ENCODE results near the gene PCDH9.

PCDH9 gene

GRCh38 chr13:67094078-67094477 lies 136.1 kb downstream of the PCDH9 start:
- DNase-seq (ENCODE audit: low read depth), result no peak
- no peak for TF ChIP-seq POLR2A (IDR thresholded peaks at IDR 0.05; ENCODE audit: extremely low read depth, insufficient read length)
- no peak for TF ChIP-seq MYC (IDR thresholded peaks at IDR 0.05; ENCODE audit: low read depth, low read length)
- no peak for TF ChIP-seq MAX (IDR thresholded peaks at IDR 0.05; ENCODE audit: low read depth, low read length)
- no peak for TF ChIP-seq CTCF (IDR thresholded peaks at IDR 0.05; ENCODE audit: low read depth, low read length)

GRCh38 chr13:67091603-67092002 lies 138.5 kb downstream of the PCDH9 start:
- DNase-seq (ENCODE audit: low read depth), result no peak
- TF ChIP-seq POLR2A (IDR thresholded peaks at IDR 0.05; ENCODE audit: extremely low read depth, insufficient read length), result no peak
- TF ChIP-seq MAX (IDR thresholded peaks at IDR 0.05; ENCODE audit: low read depth, low read length), result no peak
- no peak for TF ChIP-seq CTCF (IDR thresholded peaks at IDR 0.05; ENCODE audit: low read depth, low read length)
- TF ChIP-seq MYC (IDR thresholded peaks at IDR 0.05; ENCODE audit: low read depth, low read length), result no peak
- no peak overlapping the region for H3K4me3 ChIP-seq (ENCODE audit: low read depth, low read length)

More at GRCh38 chr13:67094078-67094477, 136.1 kb downstream of the PCDH9 start:
- no peak overlapping the region for H3K4me3 ChIP-seq (ENCODE audit: low read depth, low read length)

GRCh38 chr13:67090856-67091255 lies 139.3 kb downstream of the PCDH9 start:
- TF ChIP-seq CTCF (IDR thresholded peaks at IDR 0.05; ENCODE audit: low read depth, low read length) (no peak), MYC (IDR thresholded peaks at IDR 0.05; ENCODE audit: low read depth, low read length) (no peak), POLR2A (IDR thresholded peaks at IDR 0.05; ENCODE audit: extremely low read depth, insufficient read length) (no peak)
- no peak overlapping the region for H3K4me3 ChIP-seq (ENCODE audit: low read depth, low read length)
- DNase-seq (ENCODE audit: low read depth), result no peak

- DNase-seq (ENCODE audit: low read depth), result no peak
- TF ChIP-seq MAX (IDR thresholded peaks at IDR 0.05; ENCODE audit: low read depth, low read length), result no peak
- TF ChIP-seq POLR2A (IDR thresholded peaks at IDR 0.05; ENCODE audit: extremely low read depth, insufficient read length), result no peak
- no peak for TF ChIP-seq CTCF (IDR thresholded peaks at IDR 0.05; ENCODE audit: low read depth, low read length)
- TF ChIP-seq MYC (IDR thresholded peaks at IDR 0.05; ENCODE audit: low read depth, low read length), result no peak
- H3K4me3 ChIP-seq (ENCODE audit: low read depth, low read length), result no peak overlapping the region
These were observed 142.6 kb downstream of the PCDH9 start for GRCh38 chr13:67087527-67087926.

- no peak overlapping the region for H3K4me3 ChIP-seq (ENCODE audit: low read depth, low read length)
- TF ChIP-seq CTCF (IDR thresholded peaks at IDR 0.05; ENCODE audit: low read depth, low read length) (no peak), MAX (IDR thresholded peaks at IDR 0.05; ENCODE audit: low read depth, low read length) (no peak), MYC (IDR thresholded peaks at IDR 0.05; ENCODE audit: low read depth, low read length) (no peak), POLR2A (IDR thresholded peaks at IDR 0.05; ENCODE audit: extremely low read depth, insufficient read length) (no peak)
- no peak for DNase-seq (ENCODE audit: low read depth)
These were observed 143.9 kb downstream of the PCDH9 start for GRCh38 chr13:67086260-67086659.

GRCh38 chr13:67084066-67084465 lies 146.1 kb downstream of the PCDH9 start:
- no peak for TF ChIP-seq CTCF (IDR thresholded peaks at IDR 0.05; ENCODE audit: low read depth, low read length)
- no peak for TF ChIP-seq MAX (IDR thresholded peaks at IDR 0.05; ENCODE audit: low read depth, low read length)
- TF ChIP-seq POLR2A (IDR thresholded peaks at IDR 0.05; ENCODE audit: extremely low read depth, insufficient read length), result no peak
- TF ChIP-seq MYC (IDR thresholded peaks at IDR 0.05; ENCODE audit: low read depth, low read length), result no peak
- H3K4me3 ChIP-seq (ENCODE audit: low read depth, low read length), result no peak overlapping the region
- no peak for DNase-seq (ENCODE audit: low read depth)
